IMR-90 (cell line): Measurements from ENCODE around the gene MNS1. TPM values are rescaled to one million over a fixed set of nuclear protein-coding genes. Genes with fewer than 3 reads are reported as not detected.

Experiments
- ATAC-seq: fragments of 200-7000 bp; cut with Tn5 transposase; 2 replicates; pipeline ENCODE4 v1.9.1; 2020; ENCODE audit warnings: low read depth, mild to moderate bottlenecking, moderate library complexity
- BruUV-seq: library from RNA; stranded (reverse); fragments of 400-500 nt; replicated peaks from 2 replicates; lab custom pipeline; 2021; lab: Mats Ljungman, UMichigan
- CTCF ChIA-PET: fragments of 300-600 bp; formaldehyde crosslinking; extraction: SDS; loops from one replicate; lab custom pipeline; 2021; ENCODE audit warnings: antibody characterized with exemption; lab: Yijun Ruan, JAX
- POLR2A ChIA-PET: fragments of 300-600 bp; sonication (Branson Sonifier 250); formaldehyde crosslinking; loops from one replicate; lab custom pipeline; 2022; ENCODE audit warnings: antibody characterized with exemption; ENCODE audit not compliant: unreplicated experiment; lab: Charles Lee
- DNase-seq: peaks from one replicate; pipeline ENCODE4 v3.0.0; 2013
- H2AFZ ChIP-seq: replicated peaks from 2 replicates; pipeline ENCODE3; 2013; ENCODE audit warnings: low read length, mild to moderate bottlenecking; ENCODE audit not compliant: poor library complexity
- H2AK5ac ChIP-seq: 2 replicates; pipeline ENCODE4 v1.6.1; 2013; ENCODE audit warnings: low read depth, low read length, inconsistent platforms
- H2AK9ac ChIP-seq: replicated peaks from 2 replicates; pipeline ENCODE3; 2013; ENCODE audit warnings: mild to moderate bottlenecking, low read depth, low read length, moderate library complexity; ENCODE audit not compliant: poor library complexity
- H2BK120ac ChIP-seq: 2 replicates; pipeline ENCODE4 v1.6.1; 2013; ENCODE audit warnings: low read depth, low read length, inconsistent platforms
- H2BK15ac ChIP-seq: 3 replicates; pipeline ENCODE4 v1.6.1; 2013; ENCODE audit warnings: low read depth, low read length, inconsistent platforms
- H2BK20ac ChIP-seq: 2 replicates; pipeline ENCODE4 v1.6.1; 2013; ENCODE audit warnings: low read depth, mild to moderate bottlenecking, inconsistent platforms, low read length, moderate library complexity
- H2BK5ac ChIP-seq: 2 replicates; pipeline ENCODE4 v1.6.1; 2013; ENCODE audit warnings: mild to moderate bottlenecking, low read depth, low read length, inconsistent platforms; ENCODE audit not compliant: poor library complexity, severe bottlenecking
- H3K14ac ChIP-seq: replicated peaks from 2 replicates; pipeline ENCODE4 v1.6.1; 2013; ENCODE audit warnings: low read depth, low read length, inconsistent platforms
- H3K18ac ChIP-seq: 2 replicates; pipeline ENCODE4 v1.6.1; 2013; ENCODE audit warnings: low read depth, low read length, control low read depth
- H3K23ac ChIP-seq: 2 replicates; pipeline ENCODE4 v1.6.1; 2013; ENCODE audit warnings: low read depth, low read length, inconsistent platforms
- H3K27ac ChIP-seq: 2 replicates; pipeline ENCODE4 v1.5.1; 2013; ENCODE audit warnings: mild to moderate bottlenecking, control low read depth, low read length; ENCODE audit not compliant: insufficient read depth
- H3K27me3 ChIP-seq: 2 replicates; pipeline ENCODE4 v1.6.1; 2013; ENCODE audit warnings: low read length; ENCODE audit not compliant: control insufficient read depth, insufficient read depth
- H3K36me3 ChIP-seq: 2 replicates; pipeline ENCODE4 v1.6.1; 2013; ENCODE audit warnings: low read length, mixed read lengths; ENCODE audit not compliant: control insufficient read depth, insufficient read depth
- H3K4ac ChIP-seq: 2 replicates; pipeline ENCODE4 v1.6.1; 2013; ENCODE audit warnings: low read depth, low read length, inconsistent platforms
- H3K4me1 ChIP-seq: 2 replicates; pipeline ENCODE4 v1.6.1; 2013; ENCODE audit warnings: low read length, mixed read lengths; ENCODE audit not compliant: control insufficient read depth, insufficient read depth
- H3K4me2 ChIP-seq: 2 replicates; pipeline ENCODE4 v1.6.1; 2013; ENCODE audit warnings: low read depth, mild to moderate bottlenecking, control low read depth, low read length, moderate library complexity
- H3K4me3 ChIP-seq: 2 replicates; pipeline ENCODE4 v1.5.1; 2013; ENCODE audit warnings: low read depth, mild to moderate bottlenecking, control low read depth, low read length, moderate library complexity; ENCODE audit not compliant: insufficient read depth
- H3K56ac ChIP-seq: 2 replicates; pipeline ENCODE4 v1.6.1; 2013; ENCODE audit warnings: low read length, inconsistent platforms; ENCODE audit not compliant: insufficient read depth; ENCODE audit errors: extremely low read depth
- H3K79me1 ChIP-seq, 2 experiments: 2 replicates each; pipeline ENCODE4 v1.6.1; 2013; ENCODE audit warnings: low read length in 2 of 2, inconsistent platforms in 1 of 2, low read depth in 1 of 2
- H3K9ac ChIP-seq: 2 replicates; pipeline ENCODE4 v1.6.1; 2013; ENCODE audit warnings: low read depth, low read length, control low read depth
- H3K9me1 ChIP-seq: 2 replicates; pipeline ENCODE4 v1.6.1; 2013; ENCODE audit warnings: low read length, inconsistent platforms; ENCODE audit not compliant: insufficient read depth
- H3K9me3 ChIP-seq: 2 replicates; pipeline ENCODE4 v1.6.1; 2013; ENCODE audit warnings: low read length; ENCODE audit not compliant: control insufficient read depth, insufficient read depth
- H4K20me1 ChIP-seq: 2 replicates; pipeline ENCODE4 v1.6.1; 2013; ENCODE audit warnings: low read length, inconsistent platforms; ENCODE audit not compliant: insufficient read depth
- H4K5ac ChIP-seq: 2 replicates; pipeline ENCODE4 v1.6.1; 2013; ENCODE audit warnings: mild to moderate bottlenecking, low read depth, low read length, control low read depth
- H4K8ac ChIP-seq, 2 experiments: 2 replicates each; pipeline ENCODE4 v1.6.1; 2013; ENCODE audit warnings: low read depth in 2 of 2, low read length in 2 of 2, control low read depth in 1 of 2, inconsistent platforms in 1 of 2
- H4K91ac ChIP-seq: 2 replicates; pipeline ENCODE4 v1.6.1; 2013; ENCODE audit warnings: low read depth, low read length, inconsistent platforms; ENCODE audit not compliant: insufficient read depth
- CHD1 ChIP-seq: IDR thresholded peaks from 2 replicates; pipeline ENCODE4 v1.6.1; 2012; ENCODE audit warnings: low read depth, low read length, improper control_type of control experiment
- RCOR1 ChIP-seq: IDR thresholded peaks from 2 replicates; pipeline ENCODE4 v1.6.1; 2012; ENCODE audit warnings: mild to moderate bottlenecking, low read length, improper control_type of control experiment; ENCODE audit not compliant: insufficient replicate concordance
- WGBS, 2 experiments: methylation state at CpG; one replicate each; pipeline versions ENCODE4 v1.1.5 to v1.1.7; 2013; ENCODE audit warnings: missing lambda C conversion rate in 2 of 2; ENCODE audit not compliant: insufficient read length in 1 of 2; ENCODE audit errors: extremely low coverage in 2 of 2; 5-methylcytosine and 5-hydroxymethylcytosine counted together
- dilution Hi-C: fragments of 300-500 bp; cut with HindIII; formaldehyde crosslinking; loops from one replicate; pipeline ENCODE4 v1.14.3; 2018; ENCODE audit warnings: low sequenced_read_pairs; ENCODE audit not compliant: unreplicated experiment
- in situ Hi-C: fragments of 300-500 bp; cut with MboI; formaldehyde crosslinking; loops from 3 replicates; pipeline ENCODE4 v1.14.3; 2019; ENCODE audit warnings: low sequenced_read_pairs, inconsistent platforms, mixed read lengths
- intact Hi-C: fragments of 100-400 bp; cut with micrococcal nuclease; formaldehyde crosslinking; loops from 2 replicates; pipeline ENCODE4 v1.10.0; 2022
- polyA plus RNA-seq, 3 experiments: library from polyadenylated mRNA; depleted of rRNA; stranded (reverse); fragments of >200 nt; gene quantifications; 2 replicates each; pipeline ENCODE4 v1.2.3, GENCODE V29; 2012; ENCODE audit warnings: low replicate concordance in 1 of 3
- total RNA-seq: library from RNA; depleted of rRNA; stranded (reverse); fragments of >200 nt; gene quantifications from 2 replicates; pipeline ENCODE4 v1.2.3, GENCODE V29; 2012

The MNS1 gene
- total and polyA plus RNA-seq, 2 of the 4 experiments (the other 2 are of a cell fraction) = 0.36 to 0.84 TPM

- no peak overlapping the region for H4K5ac ChIP-seq
- no peak overlapping the region for H3K4me2 ChIP-seq
- no peak for TF ChIP-seq CHD1
- TF ChIP-seq RCOR1 = no peak
- no peak overlapping the region for H4K8ac ChIP-seq
- POLR2A ChIA-PET = no interaction called here
- no CpG with 5 or more reads among the region's 3 CpGs for WGBS, 2 experiments
- ATAC-seq = no peak
- no peak overlapping the region for H3K14ac ChIP-seq
- no peak overlapping the region for H2AK5ac ChIP-seq
- no peaks in the 10 kb centered on the region for H3K79me1 ChIP-seq
- H3K4me3 ChIP-seq = no peak overlapping the region
- CTCF ChIA-PET = interaction anchor here (0.6 kb wide), 1 partner anchor 32 kb away, joined by 3 read pairs; no protein-coding TSS in a partner anchor
- no peaks in the 10 kb centered on the region for H3K9me1 ChIP-seq
- H4K91ac ChIP-seq = no peak overlapping the region
- H3K56ac ChIP-seq = no peak overlapping the region
- H2AK9ac ChIP-seq = no peak overlapping the region
- no peaks in the 10 kb centered on the region for H3K4me1 ChIP-seq
- H3K18ac ChIP-seq = no peak overlapping the region
- no peaks in the 10 kb centered on the region for H3K36me3 ChIP-seq
- intact Hi-C loops = no loop called here
- H2BK20ac ChIP-seq = no peak overlapping the region
- H3K4ac ChIP-seq = no peak overlapping the region
- H3K27me3 ChIP-seq = no peaks in the 10 kb centered on the region
- dilution Hi-C loops = no loop called here
- no peak overlapping the region for H2BK15ac ChIP-seq
- H2AFZ ChIP-seq = no peak overlapping the region
- in situ Hi-C loops = loop anchor here (25.0 kb wide), 1 partner anchor 780 kb away; no protein-coding TSS in a partner anchor
- H2BK120ac ChIP-seq = no peak overlapping the region
- no peak overlapping the region for H2BK5ac ChIP-seq
- DNase-seq = no peak
- H3K23ac ChIP-seq = no peak overlapping the region
- no peak overlapping the region for H3K27ac ChIP-seq
- no peak overlapping the region for H3K9ac ChIP-seq
- BruUV-seq = no TSS peak
- H3K9me3 ChIP-seq = no peaks in the 10 kb centered on the region
- no peaks in the 10 kb centered on the region for H4K20me1 ChIP-seq
These were observed 22.6 kb downstream of the MNS1 start for GRCh38 chr15:56442354-56442753.
